ENCODE results near the gene ELAC2. TPM values are rescaled to one million over a fixed set of nuclear protein-coding genes. Genes with fewer than 3 reads are reported as not detected.

ELAC2 gene
- total RNA-seq, 4 donors from 2014 or later: 60.8 to 89.5 (median 77.9) TPM

DNA sequence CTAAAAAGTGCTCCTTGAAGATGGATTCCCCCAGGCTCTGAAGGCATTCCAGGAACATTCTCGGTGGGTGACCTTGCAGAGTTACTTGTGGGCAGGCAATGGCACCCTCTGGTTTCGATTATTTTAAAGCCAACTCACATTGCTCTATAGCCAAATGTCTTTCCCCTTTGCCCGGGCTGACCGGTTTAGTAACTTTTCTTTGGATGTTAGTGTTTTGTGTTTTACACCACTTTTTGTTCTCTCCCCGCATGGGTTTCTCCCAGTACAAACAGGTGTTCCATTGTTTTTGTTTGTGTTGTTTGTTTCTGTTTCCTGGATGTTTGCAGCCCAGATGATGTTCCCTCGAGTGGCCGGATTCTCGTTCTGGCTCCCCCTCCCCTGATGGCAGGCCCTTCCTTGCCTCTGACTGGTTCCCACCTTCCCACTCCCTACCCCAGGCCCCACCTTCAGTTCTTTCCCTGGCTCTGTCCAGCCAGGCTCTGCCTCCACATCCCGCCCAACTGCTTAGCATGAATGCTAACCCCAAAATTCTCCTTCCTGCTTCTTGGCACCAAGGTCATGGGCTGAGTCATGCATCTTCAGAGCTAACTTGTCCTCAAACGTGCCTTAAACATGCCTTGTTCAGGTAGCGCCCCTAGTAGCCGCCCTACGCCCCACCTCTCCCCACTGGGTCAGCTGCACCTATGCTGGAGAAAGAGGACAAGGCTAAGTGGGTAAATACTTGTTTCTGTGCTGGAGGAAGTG is 40.6 kb downstream of the ELAC2 start:
- TF ChIP-seq, protein P1, sequence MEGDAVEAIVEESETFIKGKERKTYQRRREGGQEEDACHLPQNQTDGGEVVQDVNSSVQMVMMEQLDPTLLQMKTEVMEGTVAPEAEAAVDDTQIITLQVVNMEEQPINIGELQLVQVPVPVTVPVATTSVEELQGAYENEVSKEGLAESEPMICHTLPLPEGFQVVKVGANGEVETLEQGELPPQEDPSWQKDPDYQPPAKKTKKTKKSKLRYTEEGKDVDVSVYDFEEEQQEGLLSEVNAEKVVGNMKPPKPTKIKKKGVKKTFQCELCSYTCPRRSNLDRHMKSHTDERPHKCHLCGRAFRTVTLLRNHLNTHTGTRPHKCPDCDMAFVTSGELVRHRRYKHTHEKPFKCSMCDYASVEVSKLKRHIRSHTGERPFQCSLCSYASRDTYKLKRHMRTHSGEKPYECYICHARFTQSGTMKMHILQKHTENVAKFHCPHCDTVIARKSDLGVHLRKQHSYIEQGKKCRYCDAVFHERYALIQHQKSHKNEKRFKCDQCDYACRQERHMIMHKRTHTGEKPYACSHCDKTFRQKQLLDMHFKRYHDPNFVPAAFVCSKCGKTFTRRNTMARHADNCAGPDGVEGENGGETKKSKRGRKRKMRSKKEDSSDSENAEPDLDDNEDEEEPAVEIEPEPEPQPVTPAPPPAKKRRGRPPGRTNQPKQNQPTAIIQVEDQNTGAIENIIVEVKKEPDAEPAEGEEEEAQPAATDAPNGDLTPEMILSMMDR (IDR thresholded peaks at IDR 0.05): no peak
- ATAC-seq (ENCODE audit: low FRiP score): no peak

DNA sequence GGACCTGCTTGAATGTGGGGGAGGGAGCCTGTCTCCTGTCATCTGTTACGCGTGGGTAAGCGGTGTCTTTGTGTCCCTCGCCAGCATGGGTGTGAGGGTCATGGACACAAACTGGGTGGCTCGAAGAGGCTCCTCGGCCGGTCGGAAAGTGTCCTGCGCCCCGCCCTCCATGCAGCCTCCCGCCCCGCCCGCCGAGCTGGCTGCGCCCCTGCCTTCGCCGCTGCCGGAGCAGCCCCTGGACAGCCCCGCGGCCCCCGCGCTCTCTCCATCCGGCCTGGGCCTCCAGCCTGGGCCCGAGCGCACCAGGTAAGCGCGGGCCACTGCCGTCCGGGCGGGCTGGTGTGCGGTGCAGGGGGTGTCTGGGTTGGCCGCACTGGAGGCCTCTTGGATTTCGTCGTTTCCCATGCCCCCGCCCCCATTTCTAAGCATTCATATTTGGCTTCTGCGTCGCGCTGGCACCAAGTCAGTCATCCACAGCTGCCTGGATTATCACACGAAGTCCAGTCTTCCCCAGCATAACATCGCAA is 43.8 kb downstream of the ELAC2 start:
- DNase-seq (ENCODE audit: low spot score): no peak

More for the DNA sequence above, 40.6 kb downstream of the ELAC2 start:
- no peak for DNase-seq (ENCODE audit: low spot score)

DNA sequence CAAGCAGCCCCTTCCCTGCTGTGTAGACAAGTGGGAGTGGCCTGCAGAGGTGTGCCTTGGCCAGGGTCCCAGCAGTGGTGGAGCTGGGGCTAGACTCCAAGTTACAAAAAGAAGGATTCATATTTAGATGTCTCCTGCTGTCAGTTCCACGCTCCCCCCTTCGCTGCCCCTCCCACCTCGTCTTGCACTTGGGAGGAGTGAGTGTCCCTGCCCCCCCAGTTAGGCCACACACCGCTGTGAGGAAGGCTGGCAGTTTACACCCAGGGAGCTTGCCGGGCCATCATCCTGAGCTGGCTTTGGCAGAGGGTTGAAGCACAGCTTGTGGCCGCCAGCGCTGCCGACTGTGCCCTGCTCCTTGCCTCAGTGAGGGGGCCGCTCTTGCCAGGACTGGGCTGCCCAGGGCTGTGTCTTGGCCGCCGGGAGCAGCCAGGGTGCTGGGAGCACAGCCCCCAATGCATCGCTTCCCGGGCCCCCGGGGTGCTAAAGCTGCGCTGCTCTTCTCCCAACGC is 44.3 kb downstream of the ELAC2 start:
- peak; percentile 29 for ATAC-seq (ENCODE audit: low FRiP score)
- DNase-seq (ENCODE audit: low spot score): no peak
- TF ChIP-seq, protein P1 (IDR thresholded peaks at IDR 0.05): no peak

More for the DNA sequence above, 43.8 kb downstream of the ELAC2 start:
- peak; percentile 39 for ATAC-seq (ENCODE audit: low FRiP score)
- TF ChIP-seq, protein P1 (IDR thresholded peaks at IDR 0.05): no peak

DNA sequence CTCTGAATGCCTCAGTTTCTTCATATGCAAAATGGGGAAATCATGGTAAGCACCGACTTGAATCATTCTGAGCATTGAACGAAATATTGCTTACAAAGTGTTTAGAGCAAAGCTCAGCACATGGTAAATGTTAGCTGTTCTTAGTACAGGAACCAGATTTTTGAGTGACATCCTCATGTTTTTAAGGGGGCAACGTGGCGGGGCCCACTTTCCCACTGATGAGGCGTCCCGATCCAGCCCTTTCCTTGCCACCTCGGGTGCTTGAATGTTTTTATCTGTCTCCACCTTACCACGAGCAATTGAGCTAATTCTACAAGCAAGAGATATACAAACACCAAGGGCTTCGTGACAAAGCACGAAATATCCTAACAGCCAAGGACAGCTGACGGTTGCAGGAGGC is 49.9 kb downstream of the ELAC2 start:
- TF ChIP-seq, protein P1 (IDR thresholded peaks at IDR 0.05): no peak
- DNase-seq (ENCODE audit: low spot score): no peak
- ATAC-seq (ENCODE audit: low FRiP score): no peak

DNA sequence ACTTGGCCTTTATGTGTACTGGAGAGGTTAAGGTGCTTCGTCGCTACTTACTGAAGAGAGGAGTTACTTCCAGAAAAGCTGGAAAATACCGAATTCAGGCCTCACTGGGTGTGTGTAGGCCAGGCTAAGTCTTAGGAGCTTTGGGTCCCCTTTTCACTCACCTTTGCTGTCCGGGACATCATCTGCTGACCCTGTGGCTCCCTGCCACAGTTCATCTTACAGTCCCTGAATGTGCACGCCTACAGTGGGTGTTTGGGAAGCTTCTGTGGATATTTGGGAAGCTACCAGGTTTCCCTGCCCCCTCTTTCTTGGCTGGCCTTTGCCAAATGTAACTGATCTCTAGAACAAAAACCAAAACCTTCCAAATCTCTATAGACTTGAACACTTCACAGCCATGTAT is 51.4 kb downstream of the ELAC2 start:
- ATAC-seq (ENCODE audit: low FRiP score) (no peak), DNase-seq (ENCODE audit: low spot score) (no peak)
- TF ChIP-seq, protein P1 (IDR thresholded peaks at IDR 0.05): no peak

DNA sequence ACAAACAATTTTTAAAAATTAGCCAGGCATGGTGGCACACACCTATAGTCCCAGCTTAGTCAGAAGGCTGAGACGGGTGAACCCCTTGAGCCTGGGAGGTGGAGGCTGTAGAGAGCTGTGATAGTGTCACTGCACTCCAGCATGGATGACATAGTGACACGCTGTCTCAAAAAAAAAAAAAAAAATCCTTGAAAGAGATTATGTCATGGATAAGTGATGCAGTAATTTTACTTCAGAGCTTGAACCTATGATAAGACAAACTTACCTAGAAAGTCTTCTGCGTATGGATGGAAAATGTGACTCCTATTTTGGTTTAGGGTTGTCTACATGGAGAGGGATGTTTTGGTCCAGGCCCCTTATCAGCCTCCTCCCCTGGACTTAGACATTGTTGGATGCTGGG is 51.8 kb downstream of the ELAC2 start:
- TF ChIP-seq, protein P1 (IDR thresholded peaks at IDR 0.05): no peak

DNA sequence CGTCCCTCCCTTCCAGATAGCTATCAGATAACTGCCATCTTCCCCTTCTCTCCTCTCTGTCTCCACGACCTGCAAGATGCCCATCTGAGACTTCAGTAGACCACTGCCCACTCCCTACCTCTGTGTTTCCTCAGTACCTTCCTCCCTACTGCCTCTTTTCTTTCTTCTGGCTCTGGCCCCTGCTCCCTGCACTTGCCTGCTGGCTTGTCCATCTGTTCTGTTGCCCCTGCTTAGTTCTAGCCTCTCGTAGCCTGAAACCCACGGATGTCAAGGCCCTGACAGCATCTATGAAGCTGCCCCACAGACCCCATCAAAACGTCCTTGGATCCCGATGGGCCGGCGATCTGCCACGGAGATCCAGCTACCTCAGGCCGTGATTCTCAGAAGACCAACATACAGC is 53.0 kb downstream of the ELAC2 start:
- TF ChIP-seq, protein P1 (IDR thresholded peaks at IDR 0.05): no peak
- DNase-seq (ENCODE audit: low spot score) (no peak), ATAC-seq (ENCODE audit: low FRiP score) (no peak)

More for the DNA sequence above, 51.8 kb downstream of the ELAC2 start:
- ATAC-seq (ENCODE audit: low FRiP score) (no peak), DNase-seq (ENCODE audit: low spot score) (no peak)

Data from omental fat pad (tissue), 4 donors.